CD14-positive monocyte (primary cell): ENCODE measurements around the gene TRPM6. TPM values are rescaled to one million over a fixed set of nuclear protein-coding genes. Genes with fewer than 3 reads are reported as not detected.

Source experiments
- DNase-seq, 3 donors: peaks; one replicate each; pipeline ENCODE4 v3.0.0-alpha.2; 2011 to 2022
- H2AFZ ChIP-seq: 2 replicates; pipeline ENCODE4 v1.6.0; 2012; ENCODE audit warnings: mild to moderate bottlenecking, low read depth, low read length, inconsistent platforms; ENCODE audit not compliant: insufficient read depth, poor library complexity, severe bottlenecking
- H3K27ac ChIP-seq, 2 donors: 1 replicate in 1 of 2; 2 replicates in 1 of 2; pipeline ENCODE4 v1.5.1; 2012 to 2013; ENCODE audit warnings: low read length in 2 of 2, control low read depth in 1 of 2, inconsistent platforms in 1 of 2, low read depth in 1 of 2, mild to moderate bottlenecking in 1 of 2
- H3K27me3 ChIP-seq, 2 donors: one replicate each; pipeline versions ENCODE4 v1.6.0 to v1.6.1; 2011 to 2013; ENCODE audit warnings: low read length in 2 of 2; ENCODE audit not compliant: control insufficient read depth in 2 of 2, insufficient read depth in 2 of 2
- H3K36me3 ChIP-seq, 2 donors: replicated peaks in 1 of 2; 1 replicate in 1 of 2; 2 replicates in 1 of 2; pipeline versions ENCODE4 v1.5.1 to v1.6.1; 2012 to 2013; ENCODE audit warnings: low read length in 2 of 2, control low read depth in 1 of 2, inconsistent platforms in 1 of 2, mild to moderate bottlenecking in 1 of 2; ENCODE audit not compliant: insufficient read depth in 2 of 2, control insufficient read depth in 1 of 2
- H3K4me1 ChIP-seq, 2 donors: 1 replicate in 1 of 2; 2 replicates in 1 of 2; pipeline versions ENCODE4 v1.5.1 to v1.6.1; 2012 to 2013; ENCODE audit warnings: low read length in 2 of 2, control low read depth in 1 of 2, inconsistent platforms in 1 of 2, mild to moderate bottlenecking in 1 of 2, moderate library complexity in 1 of 2; ENCODE audit not compliant: insufficient read depth in 2 of 2, control insufficient read depth in 1 of 2
- H3K4me2 ChIP-seq: replicated peaks from 2 replicates; pipeline ENCODE3; 2012; ENCODE audit warnings: low read length, moderate library complexity, mild to moderate bottlenecking; ENCODE audit not compliant: poor library complexity, severe bottlenecking; ENCODE audit errors: extremely low read depth
- H3K4me3 ChIP-seq, 3 experiments: fragments of 200-600 bp in 1 of 3; sonication (generic) in 1 of 3; replicated peaks in 1 of 3; 1 replicate in 2 of 3; 2 replicates in 1 of 3; pipeline ENCODE4 v1.5.1; 2011 to 2013; ENCODE audit warnings: low read length in 3 of 3, mild to moderate bottlenecking in 3 of 3, control low read depth in 2 of 3, low read depth in 2 of 3, inconsistent platforms in 1 of 3, moderate library complexity in 1 of 3
- H3K79me2 ChIP-seq: 2 replicates; pipeline ENCODE4 v1.6.0; 2012; ENCODE audit warnings: mild to moderate bottlenecking, control low read depth, inconsistent platforms, low read length, moderate library complexity; ENCODE audit not compliant: insufficient read depth
- H3K9ac ChIP-seq: 2 replicates; pipeline ENCODE4 v1.6.0; 2017; ENCODE audit warnings: low read length, mild to moderate bottlenecking; ENCODE audit not compliant: insufficient read depth, poor library complexity, severe bottlenecking
- H3K9me3 ChIP-seq, 2 donors: replicated peaks in 1 of 2; 1 replicate in 1 of 2; 2 replicates in 1 of 2; pipeline versions ENCODE4 v1.5.1 to v1.6.1; 2012 to 2013; ENCODE audit warnings: low read length in 2 of 2, control low read depth in 1 of 2; ENCODE audit not compliant: control insufficient read depth in 1 of 2, insufficient read depth in 1 of 2
- H4K20me1 ChIP-seq: 2 replicates; pipeline ENCODE4 v1.6.0; 2012; ENCODE audit warnings: mild to moderate bottlenecking, low read length, control low read depth, moderate library complexity; ENCODE audit not compliant: insufficient read depth
- H3K27ac Mint-ChIP-seq, 7 donors: one replicate each; pipeline ENCODE4 v1.8.0; 2020; ENCODE audit warnings: mild to moderate bottlenecking in 7 of 7, mixed read lengths in 7 of 7, moderate library complexity in 6 of 7, inconsistent platforms in 2 of 7
- H3K27me3 Mint-ChIP-seq, 3 donors: one replicate each; pipeline ENCODE4 v1.8.0; 2021 to 2022; ENCODE audit warnings: low read depth in 3 of 3, mild to moderate bottlenecking in 3 of 3, mixed read lengths in 3 of 3, moderate library complexity in 3 of 3, inconsistent platforms in 1 of 3
- H3K36me3 Mint-ChIP-seq, 2 donors: one replicate each; pipeline ENCODE4 v1.8.0; 2020; ENCODE audit warnings: mixed read lengths in 2 of 2, inconsistent platforms in 1 of 2, mild to moderate bottlenecking in 1 of 2
- H3K4me1 Mint-ChIP-seq: one replicate; pipeline ENCODE4 v1.8.0; 2020; ENCODE audit warnings: mild to moderate bottlenecking, mixed read lengths
- H3K4me3 Mint-ChIP-seq, 2 donors: one replicate each; pipeline ENCODE4 v1.8.0; 2020; ENCODE audit warnings: mild to moderate bottlenecking in 2 of 2, mixed read lengths in 2 of 2, moderate library complexity in 1 of 2
- H3K9me3 Mint-ChIP-seq, 7 donors: one replicate each; pipeline ENCODE4 v1.8.0; 2020 to 2022; ENCODE audit warnings: mixed read lengths in 7 of 7, mild to moderate bottlenecking in 6 of 7, moderate library complexity in 6 of 7, inconsistent platforms in 2 of 7
- CTCF ChIP-seq: fragments of 200-600 bp; IDR thresholded peaks from one replicate; pipeline ENCODE4 v1.8.0; 2022; ENCODE audit warnings: antibody characterized with exemption, mild to moderate bottlenecking
- WGBS: methylation state at CpG from one replicate; pipeline ENCODE4 v1.1.5; 2013; ENCODE audit warnings: missing lambda C conversion rate; ENCODE audit not compliant: insufficient coverage; 5-methylcytosine and 5-hydroxymethylcytosine counted together
- intact Hi-C, 2 donors: fragments of 100-400 bp; cut with micrococcal nuclease; formaldehyde crosslinking; loops; one replicate each; pipeline versions ENCODE4 v1.15.0 to v1.15.1; 2023
- polyA plus RNA-seq, 3 donors: library from polyadenylated mRNA; depleted of rRNA in 1 of 3; unstranded in 2 of 3; stranded (reverse) in 1 of 3; fragments of 300-500 nt in 2 of 3; fragments of >200 nt in 1 of 3; fragmentation: Illumina TruSeq in 2 of 3; gene quantifications; 1 replicate in 2 of 3; 2 replicates in 1 of 3; pipeline ENCODE4 v1.2.3, GENCODE V29; 2012 to 2021

The TRPM6 gene
- polyA plus RNA-seq, 3 donors = not detected

- Mint-ChIP-seq H3K9me3 (peaks cover 0 to 3% (median 0%) of the 10 kb centered on the region in 7 donors), H3K4me3 (no peak overlapping the region), H3K36me3 (no peaks in the 10 kb centered on the region), H3K27me3 (peaks cover 0 to 2% (median 0%) of the 10 kb centered on the region in 3 donors), H3K4me1 (no peaks in the 10 kb centered on the region), H3K27ac (no peak overlapping the region)
- no peaks in the 10 kb centered on the region for H3K36me3 ChIP-seq
- no peak overlapping the region for H3K4me2 ChIP-seq
- no peak overlapping the region for H3K27ac ChIP-seq
- intact Hi-C loops = no loop called here
- H3K4me3 ChIP-seq = no peak overlapping the region
- H2AFZ ChIP-seq = no peak overlapping the region
- no peaks in the 10 kb centered on the region for H3K27me3 ChIP-seq
- no peaks in the 10 kb centered on the region for H3K4me1 ChIP-seq
- no peaks in the 10 kb centered on the region for H3K9me3 ChIP-seq
- H4K20me1 ChIP-seq = no peaks in the 10 kb centered on the region
- no peaks in the 10 kb centered on the region for H3K79me2 ChIP-seq
- DNase-seq = no peak
- H3K9ac ChIP-seq = no peak overlapping the region
- WGBS = 80% methylated on average over 3 of the region's 9 CpGs
- no peak for TF ChIP-seq CTCF
Measured at GRCh38 chr9:74729136-74729695, 158.5 kb downstream of the TRPM6 start.

GRCh38 chr9:74728176-74728575 is 159.5 kb downstream of the TRPM6 start:
- Histone ChIP-seq H3K27me3 (no peaks in the 10 kb centered on the region), H3K36me3 (no peaks in the 10 kb centered on the region), H3K9me3 (no peaks in the 10 kb centered on the region), H3K4me1 (no peaks in the 10 kb centered on the region), H3K4me2 (no peak overlapping the region), H3K9ac (no peak overlapping the region), H4K20me1 (no peaks in the 10 kb centered on the region), H2AFZ (no peak overlapping the region), H3K4me3 (no peak overlapping the region), H3K79me2 (no peaks in the 10 kb centered on the region), H3K27ac (no peak overlapping the region)
- intact Hi-C loops = no loop called here
- peaks cover 0 to 3% (median 0%) of the 10 kb centered on the region in 3 donors for H3K27me3 Mint-ChIP-seq
- WGBS = no CpG with 5 or more reads among the region's 7 CpGs
- no peaks in the 10 kb centered on the region for H3K36me3 Mint-ChIP-seq
- DNase-seq = no peak
- no peak overlapping the region for H3K27ac Mint-ChIP-seq
- no peak for TF ChIP-seq CTCF
- H3K4me3 Mint-ChIP-seq = no peak overlapping the region
- peaks cover 0 to 3% (median 0%) of the 10 kb centered on the region in 7 donors for H3K9me3 Mint-ChIP-seq
- no peaks in the 10 kb centered on the region for H3K4me1 Mint-ChIP-seq
